HG02943 (cell line): ENCODE measurements around the gene MRPL32.

Source experiments
- ATAC-seq: cut with Tn5 transposase; IDR thresholded peaks from one replicate; pipeline ENCODE4 v1.9.1; 2021; ENCODE audit warnings: mild to moderate bottlenecking, low read depth, moderate library complexity; ENCODE audit not compliant: unreplicated experiment

MRPL32 gene

DNA sequence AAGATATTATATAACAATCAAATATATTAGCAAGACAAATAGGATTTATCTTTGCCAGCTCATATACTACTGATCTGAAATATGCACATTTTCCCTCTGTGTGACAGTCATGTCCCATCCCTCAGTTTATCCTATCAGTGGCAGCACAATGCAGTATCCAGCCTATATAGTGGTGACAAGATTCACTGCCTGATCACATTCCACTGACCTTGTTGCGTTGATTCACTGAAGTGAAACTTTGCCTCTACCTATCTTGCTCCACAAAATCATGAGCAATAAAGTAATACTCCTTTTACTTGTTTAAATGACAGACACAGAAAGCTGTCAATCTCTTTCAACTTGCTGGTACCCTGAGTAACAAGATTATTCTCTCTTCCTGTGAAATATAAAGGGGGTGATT lies 6.5 kb upstream of the MRPL32 start:
- ATAC-seq, result no peak

DNA sequence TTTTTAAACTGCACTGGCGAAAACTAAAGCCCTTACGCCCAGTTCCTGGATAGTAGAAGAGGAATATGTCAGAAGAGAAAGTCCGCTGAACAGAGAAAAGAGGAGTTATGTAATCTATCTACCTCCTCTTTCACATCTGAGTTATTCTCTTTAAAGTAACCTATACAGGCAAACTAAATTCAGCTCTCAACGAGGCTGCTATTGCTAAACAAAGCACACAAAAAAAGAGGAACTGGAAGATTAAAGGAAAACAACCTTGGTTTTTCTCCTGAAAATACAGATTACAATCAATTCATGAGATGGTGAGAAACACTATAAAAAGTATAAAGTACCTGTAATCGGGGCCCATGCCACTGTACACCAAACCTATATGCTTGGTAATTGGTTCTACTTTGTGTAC lies 6.0 kb upstream of the MRPL32 start:
- no peak for ATAC-seq

DNA sequence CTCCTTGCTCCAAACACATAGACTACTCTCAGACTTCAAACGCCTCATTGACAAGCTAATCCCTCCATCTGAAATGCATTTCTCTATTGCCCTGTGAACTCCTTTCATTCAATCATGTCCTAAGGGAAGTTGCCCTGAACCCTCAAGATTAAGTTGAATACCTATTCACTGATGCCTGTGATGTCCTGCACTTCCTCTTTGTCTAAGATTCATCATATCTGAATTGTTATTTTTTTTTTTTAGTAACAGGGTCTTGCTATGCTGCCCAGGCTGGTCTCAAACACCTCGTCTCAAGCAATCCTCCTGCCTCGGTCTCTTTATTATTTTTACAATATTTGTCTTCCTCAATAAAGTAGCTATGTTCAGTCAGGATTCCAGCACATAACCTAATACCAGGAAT lies 3.4 kb upstream of the MRPL32 start:
- no peak for ATAC-seq

DNA sequence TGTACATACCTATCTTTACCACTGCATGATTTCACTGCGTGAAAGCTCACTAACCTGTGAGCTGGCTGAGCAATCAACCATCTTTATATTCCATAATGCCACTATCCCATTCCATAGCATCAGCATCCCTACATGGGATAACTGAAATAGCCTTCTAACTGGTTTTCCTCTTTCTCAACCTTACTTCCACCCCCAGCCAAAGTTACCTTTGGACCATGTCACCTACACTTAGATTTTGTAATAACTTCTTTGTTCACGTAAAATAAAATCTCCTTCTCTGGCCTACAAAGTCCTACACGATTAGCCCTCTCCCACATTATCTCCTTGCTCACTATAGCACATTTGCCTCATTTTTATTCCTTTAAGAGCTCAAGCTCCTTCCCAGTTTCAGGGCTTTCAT lies 2.7 kb upstream of the MRPL32 start:
- no peak for ATAC-seq

DNA sequence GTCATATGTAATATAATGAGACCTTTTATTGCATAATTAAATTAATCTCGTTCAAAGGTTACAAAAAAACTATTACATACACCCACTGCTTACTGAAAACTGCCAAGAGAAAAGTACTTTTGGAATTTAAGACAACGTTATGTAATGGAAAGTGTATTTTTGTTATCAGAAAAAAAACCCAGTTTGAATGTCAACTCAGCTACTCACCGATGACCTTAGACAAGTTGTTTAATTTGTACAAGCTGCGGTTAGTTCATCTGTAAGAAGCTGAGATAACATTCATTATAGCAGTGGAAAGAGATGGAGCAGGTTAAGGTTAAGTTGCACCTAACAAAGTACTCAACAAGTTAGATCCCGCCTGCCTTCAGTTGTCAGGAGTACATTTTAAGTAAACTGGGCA lies 1.3 kb upstream of the MRPL32 start:
- ATAC-seq, result no peak

DNA sequence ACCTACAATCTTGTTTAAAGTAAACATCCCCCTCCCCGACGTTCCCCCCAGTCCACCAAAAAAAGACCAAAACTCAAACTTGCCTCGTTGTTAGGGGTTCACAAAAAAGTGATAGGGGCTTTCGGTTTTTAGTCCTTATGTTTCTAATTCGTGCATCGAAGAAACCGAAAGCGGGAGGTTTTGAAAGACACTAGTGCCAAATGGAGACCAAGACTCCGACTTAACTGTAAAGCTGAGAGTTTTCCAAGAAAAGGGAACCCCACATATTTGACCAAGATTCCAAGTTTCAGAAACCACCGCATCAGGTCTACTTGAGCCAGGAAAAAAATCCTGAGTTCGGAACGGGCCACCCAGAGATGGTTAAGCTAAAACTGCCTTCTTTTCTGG lies 736 bp upstream of the MRPL32 start:
- no peak for ATAC-seq

DNA sequence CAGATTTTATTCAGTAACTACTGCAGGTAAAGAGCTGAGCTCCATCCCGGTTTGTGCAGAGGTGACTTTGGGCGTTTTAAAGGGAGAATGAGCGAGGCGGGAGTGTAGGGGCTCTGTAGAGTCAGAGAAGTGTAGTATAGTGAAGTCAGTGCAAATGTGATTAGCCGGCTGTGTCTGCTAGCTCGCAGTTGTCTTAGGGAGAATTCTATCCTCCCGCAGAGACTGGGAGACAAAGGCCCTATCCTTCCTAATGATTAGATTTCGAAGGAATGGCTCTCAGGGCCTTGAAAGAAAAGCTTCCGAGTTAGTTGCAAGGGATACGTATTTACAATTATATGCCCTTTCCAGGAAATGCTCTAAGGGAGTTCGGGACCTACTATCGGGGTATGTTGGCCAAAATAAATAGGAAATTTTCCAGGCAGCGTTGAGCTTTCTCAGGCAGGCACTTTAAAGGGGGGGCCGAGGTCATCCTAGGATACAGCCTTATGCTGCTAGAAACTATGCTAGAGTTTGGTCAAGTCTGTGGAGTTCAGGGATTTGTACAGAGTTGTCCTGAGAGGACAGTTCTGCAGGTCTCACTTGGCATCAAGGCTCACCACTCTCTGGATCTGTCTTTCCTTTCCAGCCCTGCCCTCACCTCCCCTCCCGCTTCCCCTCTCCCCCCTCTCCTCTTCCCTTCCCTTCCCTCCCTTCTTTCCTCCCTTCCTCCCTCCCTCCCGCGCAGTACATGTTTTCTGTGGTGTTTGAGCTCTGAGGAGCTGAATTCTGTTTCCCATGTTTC lies 825 bp downstream of the MRPL32 start:
- ATAC-seq, result no peak

DNA sequence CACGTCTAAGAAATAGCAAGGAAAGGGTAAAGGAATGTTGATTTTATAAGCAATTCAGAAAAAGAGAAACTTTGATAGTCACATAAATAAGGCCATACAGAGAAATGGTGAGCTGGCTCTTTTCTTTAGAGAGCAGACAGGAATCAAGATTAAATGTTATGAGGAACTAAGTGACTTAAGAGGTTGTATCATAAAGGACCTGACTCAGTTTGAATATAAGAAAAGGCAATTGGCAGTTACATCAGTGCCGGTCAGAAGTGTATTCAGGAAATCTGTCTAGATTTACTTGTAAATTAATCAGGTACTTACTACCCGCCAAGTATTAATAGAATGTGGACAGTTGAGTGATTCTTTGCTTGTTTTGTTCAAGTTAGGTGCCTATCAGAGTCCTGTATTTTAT lies 2.1 kb downstream of the MRPL32 start:
- no peak for ATAC-seq

DNA sequence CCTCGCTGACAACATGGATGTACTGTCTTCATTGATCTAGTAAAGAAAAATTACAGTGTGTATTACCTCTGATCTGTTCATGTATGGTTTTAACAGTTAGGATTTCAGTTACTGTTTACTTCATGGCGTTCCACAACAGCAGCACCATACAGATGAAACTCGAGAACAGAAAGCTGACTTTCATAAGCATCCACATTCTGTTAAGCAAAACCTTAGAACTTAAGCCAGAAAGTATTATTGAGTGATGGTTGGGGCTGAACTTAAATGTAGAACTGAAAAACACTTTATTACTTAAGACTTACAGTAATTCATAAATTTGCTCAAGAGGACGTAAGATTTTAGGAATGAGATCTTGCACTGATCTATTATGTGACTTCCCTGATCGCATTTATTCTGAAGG lies 3.7 kb downstream of the MRPL32 start:
- ATAC-seq, result no peak

DNA sequence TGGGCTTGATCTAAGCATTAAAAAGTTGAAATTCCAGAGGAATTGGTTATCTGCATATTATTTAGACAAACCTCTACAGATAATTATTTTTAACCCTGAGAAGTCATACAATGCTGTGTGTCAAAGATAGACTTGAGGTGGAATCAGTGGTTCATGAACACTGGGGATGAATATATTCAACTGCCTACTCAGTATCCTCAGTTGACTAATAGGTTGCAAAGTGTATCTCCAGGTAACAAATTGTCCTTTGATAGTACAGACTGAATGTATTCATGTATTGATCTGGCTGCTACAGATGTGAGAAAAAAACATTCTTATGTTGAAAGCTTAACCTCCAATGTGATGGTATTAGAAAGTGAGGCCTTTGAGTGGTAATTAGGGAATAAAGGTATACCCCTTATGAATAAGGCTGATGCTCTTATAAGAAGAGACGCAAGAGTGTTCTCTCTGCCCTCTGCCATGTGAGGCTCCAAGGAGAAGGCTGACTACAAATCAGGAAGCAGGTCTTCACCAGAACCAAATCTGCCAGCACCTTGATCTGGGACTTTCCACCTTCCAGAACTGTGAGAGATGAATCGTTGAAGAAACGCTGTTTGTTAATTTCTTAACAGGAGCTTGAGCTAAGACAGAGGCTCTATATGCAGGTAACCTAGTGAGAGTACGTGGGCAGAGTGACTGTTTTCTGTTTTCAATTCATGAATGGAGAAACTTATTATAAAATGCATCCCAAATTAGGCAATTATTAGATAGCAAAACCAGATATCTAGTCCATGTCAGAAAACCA lies 7.5 kb downstream of the MRPL32 start:
- no peak for ATAC-seq

DNA sequence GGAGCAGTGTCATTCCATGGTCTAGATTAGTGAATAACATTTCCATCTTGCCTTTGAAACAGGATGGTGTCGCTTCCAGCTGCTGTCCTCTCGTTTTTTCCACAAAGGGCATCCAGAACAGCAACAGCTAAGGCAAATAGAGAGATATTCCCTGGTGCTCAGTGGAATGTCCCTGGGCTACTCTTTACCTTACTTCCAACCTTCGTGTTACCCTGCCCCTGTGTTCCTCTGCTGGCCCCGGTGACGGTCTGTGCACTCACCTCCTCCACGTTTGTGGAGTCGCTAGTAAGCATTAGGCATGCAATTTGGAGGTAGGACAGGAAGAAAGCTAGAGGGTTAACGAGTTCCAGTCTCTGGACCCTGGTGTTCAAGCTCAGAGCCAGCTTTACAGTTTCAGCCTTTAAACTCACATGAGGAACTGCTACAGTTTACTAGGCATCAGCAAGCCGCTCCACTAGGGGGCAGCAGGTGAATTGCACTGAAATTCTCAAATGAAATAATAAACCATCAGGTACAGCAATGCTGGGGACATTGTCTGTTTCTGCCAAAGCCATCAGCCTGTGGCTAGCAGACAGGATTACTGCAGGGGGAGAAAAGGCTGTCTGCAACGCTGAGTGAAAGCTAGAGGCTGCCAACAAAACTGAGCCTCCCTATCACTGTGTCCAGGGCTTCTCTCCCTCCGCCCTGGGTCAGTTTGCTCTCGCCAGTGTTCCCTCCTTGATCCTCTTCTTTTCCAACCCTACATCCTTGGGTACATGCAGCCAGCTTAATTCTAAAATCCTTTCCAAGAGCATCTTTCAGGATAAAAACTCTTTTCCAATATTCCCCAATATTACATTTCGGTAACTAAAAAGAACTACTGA lies 9.0 kb downstream of the MRPL32 start:
- ATAC-seq, result no peak

DNA sequence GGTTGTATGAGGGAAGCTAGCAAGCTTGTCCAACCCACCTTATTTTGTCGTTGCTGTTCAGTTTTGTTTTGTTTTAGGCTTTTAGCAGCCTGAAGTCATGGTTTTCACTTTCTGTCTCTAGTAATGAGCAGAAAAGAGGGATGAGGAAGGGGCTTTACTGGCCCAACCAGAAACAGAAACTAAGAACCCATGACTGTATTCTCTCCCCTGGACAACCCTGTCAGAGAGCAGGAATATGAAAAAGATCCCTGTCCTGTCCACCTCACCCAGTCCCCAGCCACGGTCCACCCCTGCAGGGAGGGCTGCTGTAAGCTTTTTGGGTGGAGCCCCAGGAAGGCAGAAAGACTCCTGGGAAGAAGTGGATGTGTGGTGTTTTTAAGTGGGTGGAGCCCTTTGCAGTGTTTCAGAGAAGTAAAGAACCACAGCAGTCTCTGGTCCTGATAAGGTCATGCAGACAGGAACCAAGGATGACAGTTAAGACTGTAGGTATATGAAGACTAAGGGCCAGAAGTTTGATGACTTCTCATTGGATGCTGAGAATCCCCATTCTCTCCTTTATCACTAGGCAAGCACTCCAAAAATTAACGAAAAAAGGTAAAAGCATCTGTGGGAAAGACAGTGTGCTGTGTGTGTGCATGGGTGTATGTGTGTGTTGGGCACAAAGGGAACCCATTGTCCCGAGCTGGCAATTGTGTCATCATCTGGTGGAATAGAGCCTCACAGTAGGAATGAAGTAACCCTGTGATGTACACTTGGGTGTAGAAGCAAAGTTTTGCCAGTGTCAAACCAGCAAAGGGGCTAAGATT lies 13.8 kb downstream of the MRPL32 start:
- ATAC-seq, result no peak

DNA sequence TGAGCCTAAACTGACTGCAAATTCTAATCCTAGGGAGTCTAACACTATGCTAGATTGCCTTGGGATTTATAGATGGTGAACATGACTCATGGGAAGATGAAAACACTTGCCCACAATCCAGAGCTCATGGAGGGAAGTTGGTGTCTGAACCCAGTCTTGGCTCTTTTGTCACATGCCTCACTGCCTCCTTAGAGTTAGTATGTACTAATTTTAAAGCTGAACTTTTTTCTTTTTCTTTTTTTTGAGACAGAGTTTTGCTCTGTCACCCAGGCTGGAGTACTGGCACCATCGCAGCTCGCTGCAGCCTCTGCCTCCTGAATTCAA lies 14.4 kb downstream of the MRPL32 start:
- ATAC-seq, result no peak

DNA sequence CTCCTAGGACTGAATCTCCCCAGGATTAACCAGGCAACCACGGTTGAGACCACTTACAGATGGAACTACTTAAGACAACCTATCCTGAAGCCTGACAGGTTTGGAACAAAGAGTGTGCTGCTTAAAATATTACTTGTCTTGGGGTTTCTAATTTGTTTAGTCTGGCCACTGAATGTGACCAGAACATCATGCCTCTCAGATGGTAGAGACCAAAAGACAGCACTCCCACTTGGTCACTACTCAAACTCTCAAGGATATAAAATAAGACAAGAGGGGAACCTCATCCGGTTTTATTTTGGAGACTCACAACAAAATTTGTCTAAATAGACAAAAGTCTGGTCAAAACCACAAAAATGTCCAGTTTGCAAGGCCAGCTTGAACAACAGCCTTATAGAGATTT lies 15.3 kb downstream of the MRPL32 start:
- ATAC-seq, result no peak

DNA sequence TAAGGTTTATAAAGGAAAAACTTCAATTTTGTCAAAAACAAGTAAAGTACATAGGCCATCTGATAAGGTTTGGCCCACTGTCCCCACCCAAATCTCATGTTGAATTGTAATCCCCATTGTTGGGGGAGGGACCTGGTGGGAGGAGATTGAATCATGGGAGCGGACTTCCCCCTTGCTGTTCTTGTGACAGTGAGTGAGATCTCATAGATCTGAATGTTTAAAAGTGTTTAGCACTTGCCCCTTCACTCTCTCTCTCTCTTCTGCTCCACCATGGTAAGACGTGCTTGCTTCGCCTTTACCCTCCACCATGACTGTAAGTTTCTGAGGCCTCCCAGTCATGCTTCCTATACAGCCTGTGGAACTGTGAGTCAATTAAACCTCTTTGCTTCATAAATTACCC lies 18.2 kb downstream of the MRPL32 start:
- no peak for ATAC-seq

DNA sequence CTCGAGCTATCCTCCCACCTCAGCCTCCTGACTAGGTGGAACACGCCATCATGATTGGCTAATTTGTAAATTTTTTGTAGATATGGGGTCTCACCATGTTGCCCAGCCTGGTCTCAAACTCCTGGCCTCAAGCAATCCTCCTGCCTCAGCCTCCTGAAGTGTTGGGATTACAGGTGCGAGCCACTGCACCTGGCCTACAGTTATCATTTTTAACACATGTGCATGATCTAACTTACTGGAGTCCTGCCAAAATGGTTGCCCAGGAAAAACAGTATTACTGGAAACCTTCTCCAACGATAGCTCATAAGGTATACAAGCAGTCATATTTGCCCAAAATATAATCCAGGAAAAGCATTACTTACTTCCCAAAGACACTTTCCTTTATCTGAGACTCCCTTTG lies 20.2 kb downstream of the MRPL32 start:
- no peak for ATAC-seq

DNA sequence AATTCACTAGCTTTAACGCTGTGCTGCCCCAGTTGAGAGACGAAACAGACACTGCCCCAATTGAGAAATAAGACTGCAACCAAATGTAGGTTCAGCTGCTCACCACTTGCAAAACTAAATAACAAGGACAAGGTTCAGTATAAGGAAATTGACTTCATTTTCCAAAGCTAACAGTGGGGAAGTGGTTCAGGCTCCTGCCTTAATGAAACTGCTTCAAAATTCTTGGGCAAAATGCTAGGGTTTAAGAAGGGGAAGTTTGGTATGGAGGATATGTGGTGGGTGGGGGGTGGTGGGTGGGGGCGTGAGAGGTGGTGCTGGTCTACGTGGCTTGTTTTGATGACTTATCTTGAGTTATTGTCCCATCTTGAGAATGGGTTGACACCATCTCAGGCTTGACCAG lies 21.8 kb downstream of the MRPL32 start:
- ATAC-seq, result no peak

DNA sequence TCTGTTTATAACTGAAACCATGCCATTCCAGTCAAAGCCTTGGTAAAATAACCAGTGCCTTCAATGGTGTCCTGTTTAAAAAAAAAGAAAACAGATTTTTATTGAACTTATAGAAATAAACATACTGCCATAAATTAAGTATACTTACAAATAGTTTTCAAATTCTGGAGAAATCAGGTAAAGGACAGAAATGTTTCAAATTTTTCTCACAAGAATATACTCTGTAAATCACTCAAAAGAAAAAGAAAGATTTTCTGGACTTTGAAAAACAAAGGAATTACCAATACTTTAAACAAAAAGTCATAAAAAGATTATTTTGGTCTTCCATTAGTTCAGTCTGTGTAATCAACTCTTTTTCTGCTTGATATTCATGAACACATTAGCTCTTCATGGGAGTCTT lies 23.9 kb downstream of the MRPL32 start:
- no peak for ATAC-seq

DNA sequence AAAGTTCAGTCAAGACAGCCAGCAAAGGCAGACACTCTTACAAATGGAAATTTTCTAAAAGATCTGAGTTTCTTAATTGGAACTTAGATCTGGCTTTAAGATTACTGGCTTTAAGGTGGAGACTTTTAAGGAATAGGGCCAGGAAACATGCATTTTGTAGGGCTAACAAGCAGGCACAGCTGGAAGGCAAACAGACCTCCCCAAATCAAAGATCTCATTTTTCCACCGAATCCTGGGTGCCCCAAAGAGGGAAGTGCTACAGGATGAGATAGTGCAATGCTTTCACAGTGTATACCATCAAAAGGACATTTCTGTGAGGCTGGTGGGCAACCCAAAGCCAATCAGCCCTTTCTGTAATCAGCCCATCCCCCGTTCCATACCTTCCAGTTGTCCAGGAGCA lies 27.4 kb downstream of the MRPL32 start:
- no peak for ATAC-seq

DNA sequence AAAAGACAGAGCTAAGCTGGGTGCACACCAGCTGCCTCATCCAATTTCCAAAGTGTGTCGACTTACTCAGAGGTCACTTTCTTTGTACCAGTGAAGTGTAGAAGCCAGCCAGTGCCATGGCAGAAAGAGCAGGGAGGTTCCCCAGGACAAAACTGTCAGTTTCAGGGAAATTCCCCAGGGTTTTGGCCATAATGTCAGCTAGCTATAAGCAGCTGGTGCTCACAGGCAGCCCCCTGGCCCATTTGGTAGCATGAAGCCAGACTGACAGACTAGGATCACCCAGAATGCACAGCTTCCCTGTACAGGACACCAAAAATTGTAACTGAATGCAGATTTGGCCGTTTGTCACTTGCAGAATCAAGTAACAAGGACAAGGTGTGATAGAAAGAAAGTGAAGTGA lies 28.6 kb downstream of the MRPL32 start:
- no peak for ATAC-seq

DNA sequence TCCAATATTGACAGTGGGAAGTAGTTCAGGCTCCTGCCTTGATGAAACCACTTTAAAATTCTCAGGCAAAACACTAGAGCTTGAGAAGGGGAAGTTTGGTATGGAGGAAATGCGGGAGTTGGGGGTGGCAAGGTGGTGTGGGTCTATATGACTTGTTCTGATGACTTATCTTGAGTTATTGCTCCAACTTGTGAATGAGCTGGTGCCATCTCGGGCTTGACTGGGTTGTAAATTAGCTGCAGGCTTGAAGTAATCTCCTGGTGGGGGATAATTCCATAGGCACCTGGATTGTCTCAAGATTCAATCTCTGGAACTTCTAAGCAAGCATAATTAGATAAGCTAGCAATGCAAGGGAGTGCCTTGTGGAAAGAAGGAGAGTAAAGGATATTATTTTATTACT lies 29.0 kb downstream of the MRPL32 start:
- ATAC-seq, result no peak
